GM12873 (cell line): ENCODE measurements around the gene PTP4A2.

Experiments used
- TF ChIP-seq, protein P1 (sequence below): IDR thresholded peaks from 2 replicates; pipeline ENCODE4 v1.5.1; 2012; ENCODE audit warnings: low read depth, mild to moderate bottlenecking, moderate library complexity, low read length, control low read depth; ENCODE audit not compliant: insufficient read depth; ENCODE audit errors: missing control alignments

Gene PTP4A2

DNA sequence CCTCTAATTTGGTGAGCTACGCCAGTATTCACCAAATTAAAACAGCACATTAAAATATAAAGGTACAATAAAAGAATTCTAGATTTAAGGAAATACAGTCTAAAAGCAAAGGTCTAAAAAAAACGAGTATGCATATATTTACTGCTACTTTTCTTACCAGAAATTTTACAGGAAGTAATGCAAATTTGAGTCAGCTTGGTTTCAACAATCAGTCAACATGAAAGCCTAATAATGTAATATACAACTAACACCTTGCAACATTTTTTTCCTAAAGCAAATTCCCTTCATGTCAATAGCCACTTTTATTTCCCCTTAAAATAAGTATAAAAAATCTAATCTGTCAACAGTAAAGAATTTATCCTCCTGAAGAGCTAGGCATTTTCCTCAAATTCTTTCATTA, 11.9 kb downstream of the PTP4A2 start:
- TF ChIP-seq, protein P1, sequence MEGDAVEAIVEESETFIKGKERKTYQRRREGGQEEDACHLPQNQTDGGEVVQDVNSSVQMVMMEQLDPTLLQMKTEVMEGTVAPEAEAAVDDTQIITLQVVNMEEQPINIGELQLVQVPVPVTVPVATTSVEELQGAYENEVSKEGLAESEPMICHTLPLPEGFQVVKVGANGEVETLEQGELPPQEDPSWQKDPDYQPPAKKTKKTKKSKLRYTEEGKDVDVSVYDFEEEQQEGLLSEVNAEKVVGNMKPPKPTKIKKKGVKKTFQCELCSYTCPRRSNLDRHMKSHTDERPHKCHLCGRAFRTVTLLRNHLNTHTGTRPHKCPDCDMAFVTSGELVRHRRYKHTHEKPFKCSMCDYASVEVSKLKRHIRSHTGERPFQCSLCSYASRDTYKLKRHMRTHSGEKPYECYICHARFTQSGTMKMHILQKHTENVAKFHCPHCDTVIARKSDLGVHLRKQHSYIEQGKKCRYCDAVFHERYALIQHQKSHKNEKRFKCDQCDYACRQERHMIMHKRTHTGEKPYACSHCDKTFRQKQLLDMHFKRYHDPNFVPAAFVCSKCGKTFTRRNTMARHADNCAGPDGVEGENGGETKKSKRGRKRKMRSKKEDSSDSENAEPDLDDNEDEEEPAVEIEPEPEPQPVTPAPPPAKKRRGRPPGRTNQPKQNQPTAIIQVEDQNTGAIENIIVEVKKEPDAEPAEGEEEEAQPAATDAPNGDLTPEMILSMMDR = no peak

DNA sequence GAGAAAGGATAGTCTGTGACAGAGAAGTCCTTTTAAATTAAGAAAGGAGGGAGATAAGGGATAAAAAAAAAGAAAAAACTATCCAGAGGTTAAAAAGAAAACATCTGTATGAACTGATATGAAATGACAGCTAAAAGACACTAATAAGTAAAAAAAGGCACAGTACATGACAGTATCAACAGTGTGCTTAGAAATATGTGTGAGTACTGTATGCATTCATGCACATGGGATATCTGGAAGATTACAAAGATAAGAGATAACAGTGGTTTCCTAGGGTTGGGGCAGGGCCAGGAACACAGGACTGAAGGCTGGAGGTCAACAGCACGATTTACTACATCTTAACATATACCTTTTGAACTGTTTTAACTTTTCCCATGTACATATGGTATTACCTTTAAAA, 13.3 kb downstream of the PTP4A2 start:
- TF ChIP-seq, protein P1 = no peak

DNA sequence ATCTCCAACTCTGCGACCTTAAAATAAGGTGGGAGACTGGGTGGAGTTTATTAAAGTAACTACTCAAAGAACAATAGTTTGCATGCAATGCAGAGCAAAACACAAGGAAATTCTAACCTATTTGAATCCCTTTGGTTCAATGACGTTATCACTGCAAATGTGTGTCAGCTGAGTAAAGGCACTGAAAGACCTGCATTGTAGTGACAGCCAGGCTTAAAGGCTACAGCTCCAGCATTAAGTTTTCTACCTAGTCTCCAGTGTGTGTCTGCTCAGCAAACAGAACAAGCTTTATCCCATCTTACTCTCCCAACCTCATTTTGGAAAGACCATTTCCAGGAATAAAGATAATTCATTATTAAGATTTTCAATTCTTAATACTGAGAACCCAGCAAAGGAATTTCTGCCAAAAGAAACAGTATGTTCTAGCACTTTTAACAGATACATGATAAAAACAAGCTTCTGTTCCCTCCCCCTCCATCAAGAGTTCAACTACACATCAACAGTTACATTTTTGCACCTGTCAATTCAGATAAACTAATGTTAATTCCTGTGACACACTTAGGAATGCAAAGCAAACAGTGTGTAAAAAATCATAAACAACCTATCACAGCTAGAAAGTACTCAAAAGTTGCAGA, 14.2 kb downstream of the PTP4A2 start:
- TF ChIP-seq, protein P1 = no peak

DNA sequence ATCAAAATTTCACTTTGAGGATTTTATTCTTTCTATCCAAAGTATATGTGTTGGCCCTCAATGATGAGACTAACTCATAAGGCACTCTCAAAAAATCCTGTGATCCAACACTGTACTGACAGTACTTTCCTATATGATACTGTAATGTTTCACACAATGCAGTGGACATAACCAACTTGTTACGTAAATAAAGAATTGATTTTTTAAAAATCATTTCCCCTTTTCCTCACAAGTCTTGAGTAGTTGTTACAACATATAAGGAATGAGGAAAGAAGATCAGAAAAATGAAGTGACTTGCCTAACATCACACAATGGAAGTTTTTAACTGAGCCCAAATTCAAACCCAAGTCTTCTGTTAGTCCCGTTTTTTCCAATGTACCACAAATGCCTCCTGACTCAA, 17.2 kb downstream of the PTP4A2 start:
- TF ChIP-seq, protein P1 = no peak

DNA sequence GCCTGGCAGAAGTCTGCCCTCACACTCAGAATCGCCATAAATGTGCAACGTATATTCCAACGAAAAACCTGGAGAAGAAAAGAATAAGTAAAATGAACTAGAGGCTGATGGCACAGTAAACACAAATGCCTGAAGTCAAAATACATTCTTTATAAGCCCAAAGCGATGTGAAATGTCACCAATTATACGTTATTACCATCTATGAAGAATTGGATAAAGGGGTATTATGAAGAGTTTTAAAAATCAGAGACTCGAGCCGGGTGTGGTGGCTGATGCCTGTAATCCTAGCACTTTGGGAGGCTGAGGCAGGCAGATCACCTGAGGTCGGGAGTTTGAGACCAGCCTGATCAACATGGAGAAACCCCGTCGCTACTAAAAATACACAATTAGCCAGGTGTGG, 18.6 kb downstream of the PTP4A2 start:
- TF ChIP-seq, protein P1 = no peak

DNA sequence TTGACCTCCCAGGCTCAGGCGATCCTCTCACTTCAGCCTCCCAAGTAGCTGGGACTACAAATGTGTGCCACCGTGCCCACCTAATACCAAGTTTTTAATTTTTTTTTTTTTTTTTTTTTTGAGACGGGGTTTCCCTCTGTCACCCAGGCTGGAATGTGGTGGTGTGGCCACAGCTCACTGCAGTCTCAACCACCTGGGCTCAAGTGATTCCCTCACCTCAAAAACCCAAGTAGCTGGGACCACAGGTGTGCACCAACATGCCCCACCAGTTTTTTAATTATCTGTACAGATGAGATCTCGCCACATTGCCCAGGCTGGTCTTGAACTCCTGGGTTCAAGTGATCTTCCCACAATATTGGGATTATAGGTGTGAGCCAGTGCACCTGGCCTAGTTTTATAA, 22.7 kb downstream of the PTP4A2 start:
- TF ChIP-seq, protein P1 = no peak

DNA sequence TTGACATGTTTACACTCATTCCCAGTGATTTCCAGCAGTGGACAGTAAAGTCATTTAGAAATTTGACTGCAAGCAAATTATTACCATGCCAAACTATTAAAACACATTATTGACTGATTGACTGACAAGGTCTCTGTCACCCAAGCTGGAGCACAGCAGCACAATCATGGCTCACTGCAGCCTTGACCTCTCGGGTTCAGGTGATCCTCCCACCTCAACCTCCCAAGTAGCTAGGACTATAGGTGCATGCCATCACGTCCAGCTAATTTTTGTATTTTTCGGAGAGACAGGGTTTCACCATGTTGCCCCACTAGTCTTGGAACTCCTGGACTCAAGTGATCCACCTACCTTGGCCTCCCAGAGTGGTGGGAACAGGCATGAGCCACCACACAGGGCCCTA, 24.2 kb downstream of the PTP4A2 start:
- TF ChIP-seq, protein P1 = no peak
